GM23338 (cell line): ENCODE results near the gene KPNA4. TPM values are rescaled to one million over a fixed set of nuclear protein-coding genes. Genes with fewer than 3 reads are reported as not detected.

Source experiments
- ATAC-seq: fragments of 200-7000 bp; cut with Tn5 transposase; 3 replicates; pipeline ENCODE4 v1.9.1; 2020
- DNase-seq: peaks from one replicate; pipeline ENCODE4 v3.0.0-alpha.2; 2015; ENCODE audit warnings: low spot score
- H2AFZ ChIP-seq: fragments of 200-600 bp; sonication (generic); 2 replicates; pipeline ENCODE4 v1.8.0; 2016; ENCODE audit warnings: antibody characterized with exemption, mild to moderate bottlenecking, moderate library complexity
- H3F3A ChIP-seq: fragments of 200-600 bp; sonication (generic); replicated peaks from 2 replicates; pipeline ENCODE4 v1.8.0; 2017; ENCODE audit warnings: antibody characterized with exemption, mixed run types, low read depth
- H3K27ac ChIP-seq: fragments of 200-600 bp; sonication (generic); 2 replicates; pipeline ENCODE4 v1.6.1; 2016; ENCODE audit warnings: low read depth
- H3K27me3 ChIP-seq: fragments of 200-600 bp; sonication (generic); 2 replicates; pipeline ENCODE4 v1.8.0; 2016; ENCODE audit warnings: mild to moderate bottlenecking, mixed run types, moderate library complexity; ENCODE audit not compliant: insufficient read depth
- H3K36me3 ChIP-seq: fragments of 200-600 bp; sonication (generic); 2 replicates; pipeline ENCODE4 v1.8.0; 2016; ENCODE audit warnings: mild to moderate bottlenecking; ENCODE audit not compliant: insufficient read depth
- H3K4me1 ChIP-seq: fragments of 200-600 bp; sonication (generic); 2 replicates; pipeline ENCODE4 v1.8.0; 2016; ENCODE audit warnings: mild to moderate bottlenecking, moderate library complexity; ENCODE audit not compliant: insufficient read depth
- H3K4me2 ChIP-seq: fragments of 200-600 bp; sonication (generic); 2 replicates; pipeline ENCODE4 v1.7.1; 2017; ENCODE audit warnings: mixed run types
- H3K4me3 ChIP-seq: fragments of 200-600 bp; sonication (generic); 2 replicates; pipeline ENCODE4 v1.6.1; 2016; ENCODE audit warnings: mixed run types
- H3K79me2 ChIP-seq: fragments of 200-600 bp; sonication (generic); replicated peaks from 2 replicates; pipeline ENCODE4 v1.8.0; 2017; ENCODE audit warnings: mild to moderate bottlenecking; ENCODE audit not compliant: insufficient read depth
- H3K9me2 ChIP-seq: fragments of 200-600 bp; sonication (generic); 2 replicates; pipeline ENCODE4 v1.8.0; 2017; ENCODE audit not compliant: insufficient read depth
- H4K20me1 ChIP-seq: fragments of 200-600 bp; sonication (generic); replicated peaks from 2 replicates; pipeline ENCODE4 v1.8.0; 2017; ENCODE audit warnings: mild to moderate bottlenecking; ENCODE audit not compliant: insufficient read depth
- H3K27ac Mint-ChIP-seq: 2 replicates; pipeline ENCODE4 v1.8.0; 2020; ENCODE audit warnings: inconsistent platforms, mild to moderate bottlenecking, moderate library complexity, mixed read lengths
- H3K27me3 Mint-ChIP-seq: 3 replicates; pipeline ENCODE4 v1.8.0; 2022; ENCODE audit warnings: low read depth, mild to moderate bottlenecking, moderate library complexity, mixed read lengths, inconsistent platforms; ENCODE audit not compliant: insufficient read depth, poor library complexity
- H3K36me3 Mint-ChIP-seq: 3 replicates; pipeline ENCODE4 v1.8.0; 2021; ENCODE audit warnings: low read depth, mild to moderate bottlenecking, inconsistent platforms, moderate library complexity, mixed read lengths
- H3K4me1 Mint-ChIP-seq: 3 replicates; pipeline ENCODE4 v1.8.0; 2020; ENCODE audit warnings: mild to moderate bottlenecking, inconsistent platforms, mixed read lengths
- H3K4me3 Mint-ChIP-seq: 3 replicates; pipeline ENCODE4 v1.8.0; 2021; ENCODE audit warnings: moderate library complexity, mild to moderate bottlenecking, inconsistent platforms, mixed read lengths
- H3K9me3 Mint-ChIP-seq: 3 replicates; pipeline ENCODE4 v1.8.0; 2020; ENCODE audit warnings: moderate library complexity, mild to moderate bottlenecking, inconsistent platforms, mixed read lengths
- CREB1 ChIP-seq: fragments of 250-450 bp; sonication (Bioruptor Pico); IDR thresholded peaks from 2 replicates; pipeline ENCODE4 v1.5.0; 2020; ENCODE audit warnings: low read depth, mild to moderate bottlenecking, moderate library complexity
- EZH2 ChIP-seq: fragments of 200-600 bp; sonication (generic); IDR thresholded peaks from one replicate; pipeline ENCODE4 v1.8.0; 2017; ENCODE audit warnings: antibody characterized with exemption, mild to moderate bottlenecking, low read depth; ENCODE audit not compliant: unreplicated experiment
- EZH2phosphoT487 ChIP-seq: fragments of 200-600 bp; sonication (generic); IDR thresholded peaks from one replicate; pipeline ENCODE4 v1.8.1; 2018; ENCODE audit warnings: antibody characterized with exemption; ENCODE audit not compliant: unreplicated experiment
- JUNB ChIP-seq: IDR thresholded peaks from one replicate; pipeline ENCODE4 v1.6.1; 2016; ENCODE audit warnings: antibody characterized with exemption; ENCODE audit not compliant: unreplicated experiment
- NANOG ChIP-seq: IDR thresholded peaks from 2 replicates; pipeline ENCODE4 v1.6.1; 2016; ENCODE audit warnings: antibody characterized with exemption, borderline replicate concordance
- POLR2AphosphoS5 ChIP-seq: IDR thresholded peaks from 2 replicates; pipeline ENCODE4 v1.6.1; 2016; ENCODE audit warnings: antibody characterized with exemption, low read depth
- STAT1 ChIP-seq: IDR thresholded peaks from one replicate; pipeline ENCODE4 v1.6.1; 2016; ENCODE audit warnings: antibody characterized with exemption; ENCODE audit not compliant: unreplicated experiment
- ZNF114 ChIP-seq: fragments of 250-450 bp; sonication (Bioruptor Pico); IDR thresholded peaks from 2 replicates; pipeline ENCODE4 v1.5.0; 2020; ENCODE audit warnings: mild to moderate bottlenecking, moderate library complexity
- ZNF331 ChIP-seq: fragments of 250-450 bp; sonication (Bioruptor Pico); IDR thresholded peaks from 2 replicates; pipeline ENCODE4 v1.5.0; 2020; ENCODE audit warnings: low read depth, mild to moderate bottlenecking, moderate library complexity
- polyA plus RNA-seq: library from polyadenylated mRNA; unstranded; fragments of >200 nt; fragmentation: Nextera tagmentation; extraction: Ambion mirVana; gene quantifications from 2 replicates; pipeline ENCODE4 v1.2.1, GENCODE V29; 2016
- total RNA-seq: library from RNA; depleted of rRNA; stranded (reverse); fragments of >200 nt; shearing (Covaris generic); gene quantifications from 2 replicates; pipeline ENCODE4 v1.2.3, GENCODE V29; 2014
- TF ChIP-seq, protein P1 (sequence below): fragments of 250-450 bp; sonication (Bioruptor Pico); IDR thresholded peaks from 2 replicates; pipeline ENCODE4 v1.5.0; 2020; ENCODE audit warnings: mild to moderate bottlenecking, moderate library complexity
- TF ChIP-seq, protein P2 (sequence below), 2 experiments: fragments of 200-600 bp in 1 of 2; sonication (generic) in 1 of 2; conservative IDR thresholded peaks; 2 replicates each; pipeline versions ENCODE4 v1.5.1 to v1.6.1; 2016 to 2017; ENCODE audit warnings: antibody characterized with exemption in 2 of 2, low read depth in 2 of 2, mild to moderate bottlenecking in 2 of 2, moderate library complexity in 1 of 2
- TF ChIP-seq, protein P3 (sequence below): IDR thresholded peaks from one replicate; pipeline ENCODE4 v1.6.1; 2018; ENCODE audit warnings: antibody characterized with exemption; ENCODE audit not compliant: unreplicated experiment
- TF ChIP-seq, protein P4 (sequence below): IDR thresholded peaks from 2 replicates; pipeline ENCODE4 v1.6.1; 2016; ENCODE audit warnings: antibody characterized with exemption

Gene KPNA4
- total and polyA plus RNA-seq, 2 experiments from 2014 or later, result 17.8 to 36.2 TPM

DNA sequence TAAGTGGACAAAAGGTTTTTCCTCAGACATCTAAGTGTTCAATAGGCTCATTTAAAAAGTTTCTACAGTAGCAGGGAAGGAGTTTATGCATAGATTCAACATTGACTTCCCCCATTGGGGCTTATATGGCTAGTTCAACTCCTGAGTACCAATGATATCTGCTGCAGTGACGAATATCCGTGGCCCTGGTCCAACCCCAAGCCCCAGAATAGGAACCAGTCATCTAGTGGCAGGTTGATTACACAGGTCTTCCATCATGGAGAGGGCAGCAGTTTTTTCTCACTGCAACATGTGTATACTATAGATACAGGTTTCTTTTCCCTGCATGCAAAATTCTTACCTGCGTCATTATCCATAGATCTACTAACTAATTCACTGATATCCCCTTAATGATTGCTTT, 45.8 kb upstream of the KPNA4 start:
- no peak overlapping the region for H2AFZ ChIP-seq
- no peak overlapping the region for H3K4me3 ChIP-seq
- no peaks in the 10 kb centered on the region for H3K27me3 Mint-ChIP-seq
- H3K36me3 Mint-ChIP-seq, result no peaks in the 10 kb centered on the region
- H4K20me1 ChIP-seq, result no peaks in the 10 kb centered on the region
- no peaks in the 10 kb centered on the region for H3K9me3 Mint-ChIP-seq
- no peak overlapping the region for H3K27ac ChIP-seq
- ATAC-seq (no peak), DNase-seq (no peak)
- H3K4me1 Mint-ChIP-seq, result no peaks in the 10 kb centered on the region
- no peaks in the 10 kb centered on the region for H3K4me1 ChIP-seq
- no peaks in the 10 kb centered on the region for H3K79me2 ChIP-seq
- H3K27ac Mint-ChIP-seq, result no peak overlapping the region
- H3K4me2 ChIP-seq, result no peak overlapping the region
- no peaks in the 10 kb centered on the region for H3K27me3 ChIP-seq
- H3K4me3 Mint-ChIP-seq, result no peak overlapping the region
- TF ChIP-seq, protein P1, sequence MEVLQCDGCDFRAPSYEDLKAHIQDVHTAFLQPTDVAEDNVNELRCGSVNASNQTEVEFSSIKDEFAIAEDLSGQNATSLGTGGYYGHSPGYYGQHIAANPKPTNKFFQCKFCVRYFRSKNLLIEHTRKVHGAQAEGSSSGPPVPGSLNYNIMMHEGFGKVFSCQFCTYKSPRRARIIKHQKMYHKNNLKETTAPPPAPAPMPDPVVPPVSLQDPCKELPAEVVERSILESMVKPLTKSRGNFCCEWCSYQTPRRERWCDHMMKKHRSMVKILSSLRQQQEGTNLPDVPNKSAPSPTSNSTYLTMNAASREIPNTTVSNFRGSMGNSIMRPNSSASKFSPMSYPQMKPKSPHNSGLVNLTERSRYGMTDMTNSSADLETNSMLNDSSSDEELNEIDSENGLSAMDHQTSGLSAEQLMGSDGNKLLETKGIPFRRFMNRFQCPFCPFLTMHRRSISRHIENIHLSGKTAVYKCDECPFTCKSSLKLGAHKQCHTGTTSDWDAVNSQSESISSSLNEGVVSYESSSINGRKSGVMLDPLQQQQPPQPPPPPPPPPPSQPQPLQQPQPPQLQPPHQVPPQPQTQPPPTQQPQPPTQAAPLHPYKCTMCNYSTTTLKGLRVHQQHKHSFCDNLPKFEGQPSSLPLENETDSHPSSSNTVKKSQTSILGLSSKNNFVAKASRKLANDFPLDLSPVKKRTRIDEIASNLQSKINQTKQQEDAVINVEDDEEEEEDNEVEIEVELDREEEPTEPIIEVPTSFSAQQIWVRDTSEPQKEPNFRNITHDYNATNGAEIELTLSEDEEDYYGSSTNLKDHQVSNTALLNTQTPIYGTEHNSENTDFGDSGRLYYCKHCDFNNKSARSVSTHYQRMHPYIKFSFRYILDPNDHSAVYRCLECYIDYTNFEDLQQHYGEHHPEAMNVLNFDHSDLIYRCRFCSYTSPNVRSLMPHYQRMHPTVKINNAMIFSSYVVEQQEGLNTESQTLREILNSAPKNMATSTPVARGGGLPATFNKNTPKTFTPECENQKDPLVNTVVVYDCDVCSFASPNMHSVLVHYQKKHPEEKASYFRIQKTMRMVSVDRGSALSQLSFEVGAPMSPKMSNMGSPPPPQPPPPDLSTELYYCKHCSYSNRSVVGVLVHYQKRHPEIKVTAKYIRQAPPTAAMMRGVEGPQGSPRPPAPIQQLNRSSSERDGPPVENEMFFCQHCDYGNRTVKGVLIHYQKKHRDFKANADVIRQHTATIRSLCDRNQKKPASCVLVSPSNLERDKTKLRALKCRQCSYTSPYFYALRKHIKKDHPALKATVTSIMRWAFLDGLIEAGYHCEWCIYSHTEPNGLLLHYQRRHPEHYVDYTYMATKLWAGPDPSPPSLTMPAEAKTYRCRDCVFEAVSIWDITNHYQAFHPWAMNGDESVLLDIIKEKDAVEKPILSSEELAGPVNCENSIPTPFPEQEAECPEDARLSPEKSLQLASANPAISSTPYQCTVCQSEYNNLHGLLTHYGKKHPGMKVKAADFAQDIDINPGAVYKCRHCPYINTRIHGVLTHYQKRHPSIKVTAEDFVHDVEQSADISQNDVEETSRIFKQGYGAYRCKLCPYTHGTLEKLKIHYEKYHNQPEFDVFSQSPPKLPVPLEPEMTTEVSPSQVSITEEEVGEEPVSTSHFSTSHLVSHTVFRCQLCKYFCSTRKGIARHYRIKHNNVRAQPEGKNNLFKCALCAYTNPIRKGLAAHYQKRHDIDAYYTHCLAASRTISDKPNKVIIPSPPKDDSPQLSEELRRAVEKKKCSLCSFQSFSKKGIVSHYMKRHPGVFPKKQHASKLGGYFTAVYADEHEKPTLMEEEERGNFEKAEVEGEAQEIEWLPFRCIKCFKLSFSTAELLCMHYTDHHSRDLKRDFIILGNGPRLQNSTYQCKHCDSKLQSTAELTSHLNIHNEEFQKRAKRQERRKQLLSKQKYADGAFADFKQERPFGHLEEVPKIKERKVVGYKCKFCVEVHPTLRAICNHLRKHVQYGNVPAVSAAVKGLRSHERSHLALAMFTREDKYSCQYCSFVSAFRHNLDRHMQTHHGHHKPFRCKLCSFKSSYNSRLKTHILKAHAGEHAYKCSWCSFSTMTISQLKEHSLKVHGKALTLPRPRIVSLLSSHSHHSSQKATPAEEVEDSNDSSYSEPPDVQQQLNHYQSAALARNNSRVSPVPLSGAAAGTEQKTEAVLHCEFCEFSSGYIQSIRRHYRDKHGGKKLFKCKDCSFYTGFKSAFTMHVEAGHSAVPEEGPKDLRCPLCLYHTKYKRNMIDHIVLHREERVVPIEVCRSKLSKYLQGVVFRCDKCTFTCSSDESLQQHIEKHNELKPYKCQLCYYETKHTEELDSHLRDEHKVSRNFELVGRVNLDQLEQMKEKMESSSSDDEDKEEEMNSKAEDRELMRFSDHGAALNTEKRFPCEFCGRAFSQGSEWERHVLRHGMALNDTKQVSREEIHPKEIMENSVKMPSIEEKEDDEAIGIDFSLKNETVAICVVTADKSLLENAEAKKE (CRISPR knock-in tag), result no peak
- TF ChIP-seq ZNF331 (CRISPR knock-in tag) (no peak), POLR2AphosphoS5 (no peak), EZH2phosphoT487 (no peak), JUNB (no peak), STAT1 (no peak), EZH2 (no peak), NANOG (no peak), ZNF114 (CRISPR knock-in tag) (no peak), CREB1 (CRISPR knock-in tag) (no peak)
- TF ChIP-seq, protein P2, sequence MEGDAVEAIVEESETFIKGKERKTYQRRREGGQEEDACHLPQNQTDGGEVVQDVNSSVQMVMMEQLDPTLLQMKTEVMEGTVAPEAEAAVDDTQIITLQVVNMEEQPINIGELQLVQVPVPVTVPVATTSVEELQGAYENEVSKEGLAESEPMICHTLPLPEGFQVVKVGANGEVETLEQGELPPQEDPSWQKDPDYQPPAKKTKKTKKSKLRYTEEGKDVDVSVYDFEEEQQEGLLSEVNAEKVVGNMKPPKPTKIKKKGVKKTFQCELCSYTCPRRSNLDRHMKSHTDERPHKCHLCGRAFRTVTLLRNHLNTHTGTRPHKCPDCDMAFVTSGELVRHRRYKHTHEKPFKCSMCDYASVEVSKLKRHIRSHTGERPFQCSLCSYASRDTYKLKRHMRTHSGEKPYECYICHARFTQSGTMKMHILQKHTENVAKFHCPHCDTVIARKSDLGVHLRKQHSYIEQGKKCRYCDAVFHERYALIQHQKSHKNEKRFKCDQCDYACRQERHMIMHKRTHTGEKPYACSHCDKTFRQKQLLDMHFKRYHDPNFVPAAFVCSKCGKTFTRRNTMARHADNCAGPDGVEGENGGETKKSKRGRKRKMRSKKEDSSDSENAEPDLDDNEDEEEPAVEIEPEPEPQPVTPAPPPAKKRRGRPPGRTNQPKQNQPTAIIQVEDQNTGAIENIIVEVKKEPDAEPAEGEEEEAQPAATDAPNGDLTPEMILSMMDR (conservative IDR thresholded peaks at IDR 0.05; ENCODE audit: low read depth in 2 of 2), result no peak
- TF ChIP-seq, protein P3, sequence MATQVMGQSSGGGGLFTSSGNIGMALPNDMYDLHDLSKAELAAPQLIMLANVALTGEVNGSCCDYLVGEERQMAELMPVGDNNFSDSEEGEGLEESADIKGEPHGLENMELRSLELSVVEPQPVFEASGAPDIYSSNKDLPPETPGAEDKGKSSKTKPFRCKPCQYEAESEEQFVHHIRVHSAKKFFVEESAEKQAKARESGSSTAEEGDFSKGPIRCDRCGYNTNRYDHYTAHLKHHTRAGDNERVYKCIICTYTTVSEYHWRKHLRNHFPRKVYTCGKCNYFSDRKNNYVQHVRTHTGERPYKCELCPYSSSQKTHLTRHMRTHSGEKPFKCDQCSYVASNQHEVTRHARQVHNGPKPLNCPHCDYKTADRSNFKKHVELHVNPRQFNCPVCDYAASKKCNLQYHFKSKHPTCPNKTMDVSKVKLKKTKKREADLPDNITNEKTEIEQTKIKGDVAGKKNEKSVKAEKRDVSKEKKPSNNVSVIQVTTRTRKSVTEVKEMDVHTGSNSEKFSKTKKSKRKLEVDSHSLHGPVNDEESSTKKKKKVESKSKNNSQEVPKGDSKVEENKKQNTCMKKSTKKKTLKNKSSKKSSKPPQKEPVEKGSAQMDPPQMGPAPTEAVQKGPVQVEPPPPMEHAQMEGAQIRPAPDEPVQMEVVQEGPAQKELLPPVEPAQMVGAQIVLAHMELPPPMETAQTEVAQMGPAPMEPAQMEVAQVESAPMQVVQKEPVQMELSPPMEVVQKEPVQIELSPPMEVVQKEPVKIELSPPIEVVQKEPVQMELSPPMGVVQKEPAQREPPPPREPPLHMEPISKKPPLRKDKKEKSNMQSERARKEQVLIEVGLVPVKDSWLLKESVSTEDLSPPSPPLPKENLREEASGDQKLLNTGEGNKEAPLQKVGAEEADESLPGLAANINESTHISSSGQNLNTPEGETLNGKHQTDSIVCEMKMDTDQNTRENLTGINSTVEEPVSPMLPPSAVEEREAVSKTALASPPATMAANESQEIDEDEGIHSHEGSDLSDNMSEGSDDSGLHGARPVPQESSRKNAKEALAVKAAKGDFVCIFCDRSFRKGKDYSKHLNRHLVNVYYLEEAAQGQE, result no peak
- TF ChIP-seq, protein P4, sequence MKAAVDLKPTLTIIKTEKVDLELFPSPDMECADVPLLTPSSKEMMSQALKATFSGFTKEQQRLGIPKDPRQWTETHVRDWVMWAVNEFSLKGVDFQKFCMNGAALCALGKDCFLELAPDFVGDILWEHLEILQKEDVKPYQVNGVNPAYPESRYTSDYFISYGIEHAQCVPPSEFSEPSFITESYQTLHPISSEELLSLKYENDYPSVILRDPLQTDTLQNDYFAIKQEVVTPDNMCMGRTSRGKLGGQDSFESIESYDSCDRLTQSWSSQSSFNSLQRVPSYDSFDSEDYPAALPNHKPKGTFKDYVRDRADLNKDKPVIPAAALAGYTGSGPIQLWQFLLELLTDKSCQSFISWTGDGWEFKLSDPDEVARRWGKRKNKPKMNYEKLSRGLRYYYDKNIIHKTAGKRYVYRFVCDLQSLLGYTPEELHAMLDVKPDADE, result no peak
- H3K36me3 ChIP-seq, result no peaks in the 10 kb centered on the region
- H3F3A ChIP-seq, result no peaks in the 10 kb centered on the region
- no peaks in the 10 kb centered on the region for H3K9me2 ChIP-seq
